HFF-Myc (cell line): Measurements from ENCODE around the gene ATPAF2.

Source experiments
- DNase-seq: peaks from one replicate; pipeline ENCODE4 v3.0.0-alpha.2; 2011; ENCODE audit warnings: low read depth; ENCODE audit errors: extremely low read depth
- H3K4me3 ChIP-seq: replicated peaks from 2 replicates; pipeline ENCODE4 v1.5.1; 2011; ENCODE audit warnings: low read depth, mild to moderate bottlenecking, control low read depth, low read length
- TF ChIP-seq, protein P1 (sequence below): IDR thresholded peaks from 2 replicates; pipeline ENCODE4 v1.5.1; 2012; ENCODE audit warnings: mild to moderate bottlenecking, low read depth, low read length, control low read depth; ENCODE audit errors: missing control alignments

ATPAF2 gene

GRCh38 chr17:17994271-17995069 lies 44.5 kb downstream of the ATPAF2 start:
- TF ChIP-seq, protein P1, sequence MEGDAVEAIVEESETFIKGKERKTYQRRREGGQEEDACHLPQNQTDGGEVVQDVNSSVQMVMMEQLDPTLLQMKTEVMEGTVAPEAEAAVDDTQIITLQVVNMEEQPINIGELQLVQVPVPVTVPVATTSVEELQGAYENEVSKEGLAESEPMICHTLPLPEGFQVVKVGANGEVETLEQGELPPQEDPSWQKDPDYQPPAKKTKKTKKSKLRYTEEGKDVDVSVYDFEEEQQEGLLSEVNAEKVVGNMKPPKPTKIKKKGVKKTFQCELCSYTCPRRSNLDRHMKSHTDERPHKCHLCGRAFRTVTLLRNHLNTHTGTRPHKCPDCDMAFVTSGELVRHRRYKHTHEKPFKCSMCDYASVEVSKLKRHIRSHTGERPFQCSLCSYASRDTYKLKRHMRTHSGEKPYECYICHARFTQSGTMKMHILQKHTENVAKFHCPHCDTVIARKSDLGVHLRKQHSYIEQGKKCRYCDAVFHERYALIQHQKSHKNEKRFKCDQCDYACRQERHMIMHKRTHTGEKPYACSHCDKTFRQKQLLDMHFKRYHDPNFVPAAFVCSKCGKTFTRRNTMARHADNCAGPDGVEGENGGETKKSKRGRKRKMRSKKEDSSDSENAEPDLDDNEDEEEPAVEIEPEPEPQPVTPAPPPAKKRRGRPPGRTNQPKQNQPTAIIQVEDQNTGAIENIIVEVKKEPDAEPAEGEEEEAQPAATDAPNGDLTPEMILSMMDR, result peak; percentile 55
- no peak for DNase-seq
- H3K4me3 ChIP-seq, result no peak overlapping the region

GRCh38 chr17:17993852-17994251 lies 45.1 kb downstream of the ATPAF2 start:
- no peak for DNase-seq
- no peak overlapping the region for H3K4me3 ChIP-seq
- TF ChIP-seq, protein P1, result no peak

DNA sequence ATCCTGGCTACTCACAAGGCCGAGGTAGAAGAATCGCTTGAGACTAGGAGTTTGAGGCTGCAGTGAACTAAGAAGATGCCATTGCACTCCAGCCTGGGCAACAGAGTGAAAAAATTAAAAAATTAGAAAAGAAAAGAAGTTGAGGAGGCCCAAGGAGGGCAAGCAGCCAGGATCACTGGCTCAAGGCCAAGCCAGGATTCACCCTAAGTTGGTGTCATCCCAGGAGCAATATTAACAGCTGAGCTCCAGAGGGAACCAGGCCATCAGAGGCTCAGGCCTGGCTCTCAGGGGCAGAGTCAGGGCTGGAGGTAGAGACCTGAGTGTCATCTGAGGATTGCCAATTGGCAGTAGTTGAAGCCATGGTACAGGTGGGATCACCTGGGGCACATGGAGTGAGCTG lies 45.6 kb downstream of the ATPAF2 start:
- H3K4me3 ChIP-seq, result no peak overlapping the region
- TF ChIP-seq, protein P1, result no peak
- DNase-seq, result no peak

DNA sequence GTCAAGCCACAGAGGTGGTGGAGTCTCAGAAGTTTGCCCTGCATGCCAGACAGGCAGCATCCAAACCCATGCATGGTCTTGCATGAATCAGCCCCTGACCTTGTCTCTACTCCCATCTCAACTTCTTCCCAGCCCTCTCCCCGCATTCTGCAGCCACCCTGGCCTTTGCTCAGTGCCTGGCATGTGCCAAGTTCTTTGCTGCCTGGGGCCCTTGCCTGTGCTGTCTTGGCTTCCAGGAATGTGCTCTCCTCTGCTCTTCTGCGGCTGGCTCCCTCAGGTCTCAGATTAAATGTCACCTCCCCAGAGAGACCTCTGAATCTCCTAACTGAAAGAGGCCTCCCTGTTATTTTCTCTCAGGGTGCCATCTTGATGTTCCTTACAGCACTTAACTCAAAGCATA lies 48.7 kb downstream of the ATPAF2 start:
- H3K4me3 ChIP-seq, result no peak overlapping the region
- no peak for DNase-seq
- TF ChIP-seq, protein P1, result no peak

- TF ChIP-seq, protein P1, result no peak
- DNase-seq, result no peak
- no peak overlapping the region for H3K4me3 ChIP-seq
These were observed 49.4 kb downstream of the ATPAF2 start for GRCh38 chr17:17989618-17990017.

- H3K4me3 ChIP-seq, result no peak overlapping the region
- DNase-seq, result no peak
- TF ChIP-seq, protein P1, result no peak
These were observed 49.9 kb downstream of the ATPAF2 start for GRCh38 chr17:17989081-17989480.
